Epithelial cell of prostate (primary cell): ENCODE measurements around the gene RNMT.
"Not testable (repeated sequence)": the region's sequence is repeated elsewhere in the genome, so short reads cannot be mapped to it uniquely, and the experiment has no call there.

Experiments used
- DNase-seq: peaks from one replicate; pipeline ENCODE4 v3.0.0-alpha.2; 2011; ENCODE audit warnings: low read depth, low spot score
- H3K27ac ChIP-seq: fragments of 450-650 bp; 2 replicates; pipeline ENCODE4 v1.5.1; 2017; ENCODE audit warnings: mild to moderate bottlenecking

The RNMT gene

DNA sequence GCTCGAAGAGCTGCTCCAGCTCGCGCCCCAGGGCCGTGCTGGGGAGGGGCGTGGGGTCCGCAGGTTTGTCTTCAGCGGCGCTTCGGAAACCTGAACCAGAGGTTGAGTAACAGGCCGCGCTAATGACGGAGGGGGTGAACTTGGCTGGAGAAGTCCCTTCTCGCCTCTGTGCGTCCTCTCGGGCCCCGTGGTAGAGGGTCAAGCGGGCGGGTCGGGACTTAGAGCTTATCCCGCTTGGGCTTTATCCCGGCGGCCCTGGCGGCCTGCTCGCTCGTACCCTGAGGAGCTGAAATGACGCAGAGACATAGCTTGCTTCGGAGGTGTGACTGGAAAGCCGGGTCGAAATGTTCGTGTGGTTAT lies 479 bp downstream of the RNMT start:
- DNase-seq = no peak
- H3K27ac ChIP-seq = peak overlapping the region; percentile 88

DNA sequence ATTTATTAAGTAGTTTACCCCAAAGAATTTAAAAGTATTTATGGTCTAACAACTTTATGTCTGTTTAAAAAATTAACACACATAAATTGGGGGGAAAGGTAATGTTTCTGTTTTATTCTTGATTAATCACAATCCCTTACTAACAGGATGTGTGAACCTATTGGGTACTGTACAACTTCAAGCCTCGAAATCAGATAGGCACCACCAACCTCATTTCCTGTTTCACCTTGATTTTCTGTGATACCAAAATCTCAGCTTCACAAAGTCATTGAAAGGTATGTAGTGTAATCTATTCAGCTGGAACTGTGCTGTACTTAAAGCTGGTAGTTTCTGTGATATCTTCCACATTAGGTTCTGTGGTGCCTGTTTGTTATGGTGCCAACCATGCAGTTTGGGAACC lies 4.0 kb downstream of the RNMT start:
- no peak for DNase-seq
- H3K27ac ChIP-seq = no peak overlapping the region

DNA sequence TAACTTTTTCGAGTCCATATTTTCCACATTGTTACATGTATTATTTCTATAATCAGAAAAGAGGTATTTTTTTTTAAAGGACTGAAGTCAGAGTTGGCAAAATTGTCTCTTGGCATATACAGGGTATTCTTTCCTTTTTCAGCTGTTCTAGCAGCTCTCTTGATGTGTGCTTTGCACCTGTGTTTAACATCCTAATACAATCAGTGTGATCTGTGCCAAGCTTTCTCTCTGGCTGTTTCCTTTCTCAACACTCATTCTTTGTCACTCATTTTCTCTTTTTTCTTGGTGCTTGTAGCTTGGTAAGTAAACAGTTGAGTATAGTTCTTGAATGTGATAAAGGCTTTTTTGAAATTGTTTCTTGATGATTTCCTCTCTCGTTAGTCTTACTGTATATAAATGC lies 9.2 kb downstream of the RNMT start:
- H3K27ac ChIP-seq = no peak overlapping the region
- no peak for DNase-seq

DNA sequence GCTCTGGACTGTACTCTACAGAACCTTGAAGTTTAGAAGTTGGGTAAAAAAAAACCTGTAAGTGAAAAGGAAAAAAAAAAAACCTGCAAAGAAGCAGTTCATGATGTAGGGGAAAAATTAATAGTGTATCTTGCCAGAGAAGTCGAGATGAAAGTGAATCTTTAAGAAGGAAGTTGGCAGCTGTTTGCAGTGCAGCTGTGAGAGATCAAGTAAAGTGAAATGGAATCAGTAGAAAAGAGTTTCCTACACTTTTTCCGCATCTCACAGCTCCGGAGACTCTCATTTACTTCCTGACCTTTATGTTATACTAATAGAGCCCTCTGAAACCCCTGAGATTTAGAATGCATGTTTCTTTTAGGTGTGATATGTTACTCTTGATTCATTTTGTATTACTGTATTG lies 19.2 kb downstream of the RNMT start:
- DNase-seq = no peak
- no peak overlapping the region for H3K27ac ChIP-seq

DNA sequence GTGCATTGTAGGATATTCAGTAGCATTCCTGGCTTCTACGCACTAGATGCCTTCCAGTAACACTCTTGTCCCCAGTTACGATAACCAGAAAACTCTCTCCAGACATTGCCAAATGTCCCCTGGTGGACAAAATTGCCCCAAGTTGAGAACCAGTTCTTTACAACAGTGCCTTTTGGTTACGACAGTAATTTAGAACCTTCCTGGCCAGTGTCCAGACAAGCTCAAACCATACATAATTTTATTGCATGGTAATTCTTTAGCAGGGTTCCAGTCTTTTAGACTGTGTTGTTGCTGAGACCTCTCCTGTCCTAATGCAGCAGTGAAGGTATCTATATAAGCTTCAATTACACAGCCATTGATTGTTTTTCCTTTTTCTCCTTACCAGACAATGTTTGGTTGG lies 20.2 kb downstream of the RNMT start:
- H3K27ac ChIP-seq = no peak overlapping the region
- no peak for DNase-seq

DNA sequence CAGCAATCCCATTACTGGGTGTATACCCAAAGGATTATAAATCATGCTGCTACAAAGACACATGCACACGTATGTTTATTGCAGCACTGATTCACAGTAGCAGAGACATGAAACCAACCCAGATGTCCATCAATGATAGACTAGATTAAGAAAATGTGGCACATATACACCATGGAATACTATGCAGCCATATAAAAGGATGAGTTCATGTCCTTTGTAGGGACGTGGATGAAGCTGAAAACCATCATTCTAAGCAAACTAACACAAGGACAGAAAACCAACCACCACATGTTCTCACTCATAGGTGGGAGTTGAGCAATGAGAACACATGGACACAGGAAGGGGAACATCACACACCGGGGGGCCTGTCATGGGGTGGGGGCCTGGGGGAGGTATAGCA lies 25.1 kb downstream of the RNMT start:
- DNase-seq, H3K27ac ChIP-seq: not testable (repeated sequence)

DNA sequence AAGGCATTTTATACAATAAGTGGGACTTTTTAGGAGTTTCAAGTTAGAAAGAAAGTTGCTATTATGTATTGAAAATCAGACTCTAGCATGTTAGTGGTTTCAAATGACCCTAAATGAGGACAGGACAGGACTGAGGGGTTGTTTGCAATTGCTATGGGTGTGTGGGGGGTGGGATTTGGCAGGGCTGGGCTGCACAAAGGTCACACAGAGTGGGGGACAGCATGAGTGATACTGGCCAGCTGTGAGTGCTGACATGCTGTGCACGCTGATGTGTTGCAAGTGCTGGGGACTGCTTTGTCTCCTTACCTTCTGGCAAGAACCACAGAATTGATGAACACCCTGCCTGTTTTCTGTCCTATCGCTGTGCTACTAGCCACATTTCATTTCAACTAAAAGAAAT lies 29.8 kb downstream of the RNMT start:
- no peak overlapping the region for H3K27ac ChIP-seq
- no peak for DNase-seq

DNA sequence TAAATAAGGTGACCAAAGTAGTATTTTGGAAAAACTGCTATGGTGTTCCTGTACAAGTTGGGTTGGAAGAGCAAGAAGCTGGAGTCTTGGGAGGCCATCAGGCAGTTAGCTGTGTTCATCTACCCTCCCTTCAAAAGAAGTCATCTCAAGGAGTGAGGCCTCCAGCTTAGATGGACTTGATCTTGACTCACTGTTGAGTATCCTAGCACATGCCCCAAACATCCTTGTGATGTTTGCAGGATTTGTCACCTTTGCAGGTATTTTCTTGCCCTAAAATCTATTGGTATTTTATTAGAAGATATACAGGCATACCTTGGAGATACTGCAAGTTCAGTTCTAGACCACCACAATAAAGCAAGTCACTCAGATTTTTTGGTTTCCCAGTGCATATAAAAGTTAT lies 30.2 kb downstream of the RNMT start:
- DNase-seq = peak; percentile 2
- H3K27ac ChIP-seq = no peak overlapping the region

DNA sequence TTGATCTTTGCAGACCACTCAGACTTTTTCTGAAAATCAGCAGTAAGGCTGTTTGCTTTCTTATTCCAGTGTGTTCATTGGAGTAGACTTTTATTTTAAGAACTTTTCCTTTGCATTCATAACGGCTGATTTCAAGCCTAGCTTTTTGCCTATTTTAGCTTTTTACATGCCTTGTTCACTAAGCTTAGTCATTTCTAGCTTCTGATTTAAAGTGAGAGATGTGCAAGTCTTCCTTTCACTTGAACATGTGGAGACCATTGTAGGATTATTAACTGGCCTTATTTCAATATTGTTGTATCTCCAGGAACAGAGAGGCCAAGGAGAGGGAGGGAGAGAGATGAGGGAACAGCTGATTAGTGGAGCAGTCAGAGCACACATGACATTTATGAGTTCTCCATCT lies 32.1 kb downstream of the RNMT start:
- H3K27ac ChIP-seq = no peak overlapping the region
- no peak for DNase-seq

DNA sequence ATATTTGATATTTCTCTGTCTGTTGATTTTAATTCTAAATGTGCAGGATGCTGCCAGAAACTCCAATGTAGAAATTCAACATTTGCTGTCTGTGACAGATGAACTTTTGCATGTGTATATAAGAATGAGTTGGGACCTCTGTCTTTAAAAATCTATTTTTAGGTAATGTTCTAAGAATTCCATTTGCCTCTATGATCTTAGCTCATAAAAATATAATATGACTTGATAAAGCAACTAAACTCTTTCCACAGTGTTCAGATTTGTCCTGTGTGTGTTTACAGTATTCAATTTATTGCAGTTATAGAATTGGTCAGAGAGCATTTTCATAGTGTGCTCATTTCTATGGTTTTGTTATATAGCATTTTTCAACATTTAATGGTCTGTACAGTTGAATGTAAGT lies 33.6 kb downstream of the RNMT start:
- H3K27ac ChIP-seq = no peak overlapping the region
- no peak for DNase-seq

DNA sequence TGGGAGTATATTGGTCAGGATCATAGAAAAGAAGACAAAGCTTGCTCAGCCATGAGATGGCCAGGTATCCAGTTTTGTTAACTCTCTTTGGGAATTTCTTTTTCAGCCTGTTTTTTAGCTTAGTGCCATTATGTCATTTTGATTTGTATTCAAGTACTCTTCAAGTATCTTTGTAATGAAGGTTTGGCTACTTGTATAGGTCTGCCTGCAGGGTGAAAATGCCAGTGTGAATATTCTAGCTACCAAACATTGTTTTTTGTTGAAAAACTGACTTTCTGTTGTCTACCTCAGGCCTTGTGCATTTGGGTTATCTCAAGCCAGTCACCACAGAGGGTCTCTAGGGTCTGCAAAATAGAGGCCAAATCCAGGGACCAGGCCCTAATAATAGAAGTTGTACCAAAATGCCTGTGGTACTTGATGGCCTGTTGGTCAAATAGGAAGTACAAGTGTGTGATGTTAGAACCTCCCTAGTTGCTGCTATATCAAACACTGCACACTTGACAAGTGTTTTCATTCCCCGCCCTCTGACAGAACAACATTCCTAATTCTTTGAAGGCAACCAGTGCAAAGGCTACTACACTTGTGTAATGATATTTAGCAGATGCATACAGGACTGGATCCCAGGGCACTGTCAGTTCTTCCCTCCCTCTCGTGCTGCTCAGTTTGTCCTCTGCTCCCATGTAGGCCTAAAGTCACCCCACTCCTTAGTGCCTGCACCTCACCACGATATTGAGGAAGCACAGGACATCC lies 36.4 kb downstream of the RNMT start:
- no peak for DNase-seq
- no peak overlapping the region for H3K27ac ChIP-seq

DNA sequence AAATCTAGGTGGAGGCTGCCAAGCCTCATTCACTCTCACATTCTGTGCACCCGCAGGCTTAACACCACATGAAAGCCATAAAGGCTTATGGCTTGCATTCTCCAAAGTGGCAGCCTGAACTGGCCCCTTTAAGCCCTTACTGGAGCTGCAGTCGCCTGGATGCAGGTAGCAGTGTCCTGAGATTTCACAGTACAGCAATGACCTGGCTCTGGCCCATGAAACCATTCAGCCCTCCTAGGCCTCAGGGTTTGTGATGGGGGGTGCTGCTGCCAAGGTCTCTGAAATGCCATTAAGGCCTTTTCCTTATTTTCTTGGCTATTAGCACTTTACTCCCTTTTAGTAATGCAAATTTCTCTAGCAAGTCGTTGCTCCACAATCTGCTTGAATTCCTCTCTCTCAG lies 48.6 kb downstream of the RNMT start:
- DNase-seq = no peak
- H3K27ac ChIP-seq = no peak overlapping the region

DNA sequence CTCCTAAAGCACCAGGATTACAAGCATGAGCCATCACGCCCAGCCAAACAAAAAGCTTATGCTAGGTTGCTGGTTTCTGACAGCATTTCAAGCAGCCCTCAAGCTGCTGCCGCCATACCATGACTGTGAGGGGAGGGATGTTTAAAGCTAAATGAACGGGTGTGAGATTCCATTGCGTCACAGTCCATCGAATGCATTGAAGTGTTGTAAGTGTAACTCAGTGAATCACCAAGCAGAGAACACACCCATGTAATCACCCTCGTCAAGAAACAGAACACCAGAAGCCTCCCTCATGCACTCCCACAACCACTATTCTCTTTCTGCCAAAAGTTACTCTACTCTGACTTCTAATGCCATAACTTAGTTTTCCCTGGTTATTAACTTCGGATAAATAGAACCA lies 64.7 kb downstream of the RNMT start:
- peak; percentile 60 for DNase-seq
- H3K27ac ChIP-seq = no peak overlapping the region

DNA sequence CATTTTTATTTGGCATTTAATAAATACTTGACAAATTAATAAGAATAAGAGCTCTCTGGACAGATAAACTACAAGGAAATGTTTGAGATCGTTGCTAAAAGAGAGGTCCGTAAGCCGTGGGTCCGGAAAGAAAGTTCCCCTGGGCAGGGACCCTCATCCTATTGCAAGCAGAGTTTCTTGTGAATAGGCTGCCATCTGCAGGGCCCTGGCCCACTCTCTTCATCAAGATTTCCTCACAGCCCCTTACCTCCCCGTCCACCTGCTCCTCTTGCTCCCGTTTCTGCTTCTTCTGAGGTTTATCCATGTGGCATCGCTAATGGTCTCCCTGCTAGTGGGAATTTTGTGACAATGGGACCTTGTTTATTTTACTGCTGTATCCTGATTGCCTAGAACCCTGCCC lies 67.3 kb downstream of the RNMT start:
- no peak for DNase-seq
- no peak overlapping the region for H3K27ac ChIP-seq

DNA sequence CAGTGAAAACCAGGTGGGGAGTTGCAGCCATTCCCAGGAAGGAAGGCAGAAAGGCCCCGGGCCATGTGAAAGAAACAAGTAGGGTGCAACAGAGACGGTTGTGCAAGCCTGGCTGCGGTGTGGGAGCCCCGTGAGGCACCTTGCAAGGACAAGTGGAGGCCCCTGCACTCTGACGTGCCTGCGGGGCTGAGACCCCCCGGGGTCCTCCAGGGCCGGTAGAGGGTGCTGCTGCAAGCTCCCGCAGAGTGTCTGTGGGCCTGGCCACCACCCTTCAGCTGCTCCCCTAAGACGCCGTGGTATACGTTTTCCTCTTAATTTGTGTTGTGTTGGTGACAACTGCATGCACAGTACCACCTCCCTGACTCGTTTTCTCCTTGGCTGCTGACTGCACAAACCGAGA lies 70.0 kb downstream of the RNMT start:
- H3K27ac ChIP-seq = peak overlapping the region; percentile 78
- DNase-seq = no peak

DNA sequence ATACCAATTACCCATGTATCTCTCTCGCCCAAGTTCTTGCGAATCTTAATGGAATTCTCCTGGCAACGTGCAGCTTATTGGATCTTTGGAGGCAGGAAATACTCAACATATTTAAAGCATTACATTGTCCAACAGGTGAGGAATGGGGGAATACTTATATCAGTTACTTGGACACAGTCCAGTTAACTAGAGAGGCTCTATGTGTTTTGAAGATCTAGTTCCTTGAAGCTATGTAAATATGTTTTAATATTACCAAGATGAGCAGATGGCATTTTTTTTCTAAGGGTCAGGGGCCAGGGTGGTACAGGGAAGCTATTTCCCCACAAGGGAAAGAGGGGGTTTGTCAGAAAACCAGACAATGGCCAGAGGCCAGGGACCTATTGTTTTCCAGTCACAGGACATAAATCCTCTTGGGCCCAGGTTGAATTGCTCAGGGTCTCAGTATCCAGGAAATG lies 70.7 kb downstream of the RNMT start:
- DNase-seq = peak; percentile 48
- H3K27ac ChIP-seq = peak overlapping the region; percentile 78

DNA sequence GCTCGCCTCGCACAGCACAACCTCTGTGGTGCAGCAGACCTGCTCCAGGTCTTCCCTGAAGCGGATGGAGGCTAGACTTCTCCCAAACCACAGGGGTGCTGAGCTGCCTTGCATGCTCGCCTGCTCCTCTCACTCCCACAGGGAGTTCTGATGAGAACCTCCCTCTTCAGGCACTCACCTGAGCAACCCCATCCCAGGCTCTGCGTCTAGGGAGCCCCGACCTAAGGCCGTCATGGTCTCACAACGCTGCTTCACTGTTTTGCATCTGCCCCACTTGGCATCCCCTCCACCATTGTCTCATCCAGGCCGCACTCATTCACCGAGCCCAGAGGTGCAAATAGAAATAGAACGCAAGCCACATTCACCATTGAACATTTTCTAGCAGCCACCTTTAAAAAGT lies 72.9 kb downstream of the RNMT start:
- H3K27ac ChIP-seq = no peak overlapping the region
- DNase-seq = no peak

DNA sequence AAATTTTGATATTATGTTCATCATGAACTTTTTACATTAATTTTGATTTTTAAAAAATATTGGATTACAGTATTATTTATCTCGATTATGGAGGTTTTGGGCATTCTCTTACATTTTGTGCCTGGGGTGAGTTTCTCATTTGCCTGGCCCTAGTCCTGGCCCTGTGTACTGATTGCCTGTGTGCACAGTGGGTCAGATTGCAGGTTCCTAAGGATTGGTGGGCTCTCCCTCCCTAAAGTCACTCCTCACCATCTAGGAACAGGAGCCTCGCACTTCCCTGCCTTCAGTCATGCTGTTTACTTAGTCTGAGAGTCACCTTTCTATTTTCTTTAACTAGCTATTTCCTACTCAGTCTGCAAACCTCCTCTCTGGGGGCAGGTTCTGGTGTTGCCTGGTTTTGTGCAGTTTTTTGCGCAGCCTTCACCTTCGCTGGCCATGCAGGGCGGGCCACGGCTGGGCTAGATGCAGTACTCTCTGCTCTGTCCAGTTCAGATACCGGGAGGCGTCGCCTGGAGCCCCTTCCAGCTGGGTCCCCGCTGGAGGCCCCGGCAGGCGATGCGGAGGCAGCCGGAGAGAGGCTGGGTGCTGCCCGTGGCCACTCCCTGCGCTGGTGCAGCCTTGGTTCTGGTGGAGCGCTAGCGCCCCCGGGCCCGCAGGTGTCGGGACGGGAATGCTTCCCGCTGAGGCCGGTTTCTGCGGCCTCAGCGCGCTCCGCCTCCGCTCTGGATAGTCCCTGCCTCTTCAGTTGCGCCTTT lies 74.2 kb downstream of the RNMT start:
- no peak overlapping the region for H3K27ac ChIP-seq
- DNase-seq = peak; percentile 26

DNA sequence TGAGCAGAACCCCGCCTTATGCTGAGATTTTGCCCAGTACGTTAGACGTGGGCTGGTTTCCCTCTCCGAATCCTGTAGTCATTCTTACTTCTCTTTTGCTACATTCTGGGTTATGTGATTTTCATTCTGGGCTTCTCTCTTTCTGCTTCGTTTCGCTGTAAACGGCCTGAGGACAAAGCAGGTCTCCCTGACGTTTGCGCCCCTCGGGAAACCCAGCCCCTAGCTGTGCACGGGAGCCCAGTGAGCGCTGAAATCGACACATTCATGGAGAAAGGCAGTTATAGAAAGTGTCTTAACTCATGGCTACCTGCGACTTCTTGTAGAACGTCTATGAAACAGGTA lies 74.8 kb downstream of the RNMT start:
- DNase-seq = no peak
- no peak overlapping the region for H3K27ac ChIP-seq

DNA sequence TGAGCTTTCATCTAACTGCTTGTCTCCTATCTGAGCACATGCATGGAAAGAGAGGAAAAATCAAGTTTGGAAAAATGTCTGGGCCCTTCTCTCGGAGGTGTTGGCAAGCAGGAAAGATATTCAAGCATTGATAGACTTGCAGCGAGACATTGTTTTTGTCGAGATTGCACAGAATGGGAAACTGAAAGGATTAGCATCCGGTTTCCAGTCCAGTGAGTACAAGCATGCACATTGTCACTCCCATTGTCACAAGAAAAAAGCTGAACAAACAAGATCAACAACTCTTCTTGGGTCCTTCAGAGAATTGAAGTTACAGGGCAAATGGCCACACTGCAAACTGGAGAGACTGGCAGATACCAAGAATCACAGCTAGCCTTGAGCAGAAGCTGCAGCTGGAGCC lies 77.8 kb downstream of the RNMT start:
- DNase-seq = no peak
- H3K27ac ChIP-seq = no peak overlapping the region

DNA sequence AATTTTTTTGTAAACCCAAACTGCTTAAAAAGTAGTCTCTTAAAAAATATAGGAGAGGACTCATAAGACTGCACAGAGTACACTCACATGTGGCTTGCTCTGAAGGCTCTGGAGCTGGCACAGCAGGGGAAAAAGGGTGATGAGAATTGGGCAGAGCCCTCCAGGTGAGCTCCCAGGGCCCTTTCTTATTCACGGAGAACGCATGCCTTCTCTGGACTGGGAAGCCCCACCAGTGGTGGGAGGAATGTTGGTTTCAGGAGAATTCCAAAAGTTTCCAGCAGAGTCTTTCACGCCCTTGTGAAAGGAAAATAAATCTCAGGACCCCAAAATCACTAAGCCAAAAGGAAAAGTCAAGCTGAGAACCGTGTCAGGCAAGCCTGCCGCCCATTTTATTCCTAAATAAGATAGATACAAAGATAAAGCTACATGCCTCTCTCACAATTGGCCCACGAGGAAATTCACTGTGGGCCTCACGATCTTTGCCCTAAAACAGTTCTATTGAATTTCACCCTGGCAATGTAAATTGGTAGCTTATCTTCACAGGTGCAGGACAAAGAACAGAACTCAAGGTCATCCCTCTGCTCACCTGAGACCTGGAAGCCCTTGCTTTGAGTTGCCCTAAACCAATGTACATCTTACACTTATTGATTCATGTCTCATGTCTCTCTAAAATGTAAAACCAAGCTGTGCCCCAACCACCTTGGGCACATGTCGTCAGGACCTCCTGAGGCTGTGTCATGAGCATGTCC lies 82.0 kb downstream of the RNMT start:
- no peak for DNase-seq
- H3K27ac ChIP-seq = no peak overlapping the region
